Fibroblast of lung (primary cell): ENCODE results near the gene SLC7A6OS.

Experiments
- CTCF ChIP-seq, 2 donors: IDR thresholded peaks in 1 of 2; conservative IDR thresholded peaks in 1 of 2; 1 replicate in 1 of 2; 2 replicates in 1 of 2; pipeline ENCODE4 v1.5.1; 2011 to 2012; ENCODE audit warnings: low read length in 2 of 2, control low read depth in 1 of 2, inconsistent platforms in 1 of 2, low read depth in 1 of 2, mild to moderate bottlenecking in 1 of 2
- EZH2 ChIP-seq: IDR thresholded peaks from 2 replicates; pipeline ENCODE4 v1.5.1; 2012; ENCODE audit warnings: low read length, control low read depth, mild to moderate bottlenecking; ENCODE audit errors: missing control alignments

GRCh38 chr16:68350813-68351350 is 40.1 kb upstream of the SLC7A6OS start:
- no peak for TF ChIP-seq CTCF (conservative IDR thresholded peaks at IDR 0.05 in 1 of 2, IDR thresholded peaks at IDR 0.05 in 1 of 2; ENCODE audit: low read depth in 1 of 2, low read length in 2 of 2)
- TF ChIP-seq EZH2: no peak
